GM19468 (cell line): Measurements from ENCODE around the gene BCL2L12.

Experiments
- ATAC-seq: cut with Tn5 transposase; IDR thresholded peaks from one replicate; pipeline ENCODE4 v1.9.1; 2021; ENCODE audit warnings: mild to moderate bottlenecking, moderate library complexity, moderate number of reproducible peaks; ENCODE audit not compliant: unreplicated experiment; ENCODE audit errors: extremely low read depth

The BCL2L12 gene

GRCh38 chr19:49660338-49660961, 5.3 kb upstream of the BCL2L12 start:
- ATAC-seq: no peak

DNA sequence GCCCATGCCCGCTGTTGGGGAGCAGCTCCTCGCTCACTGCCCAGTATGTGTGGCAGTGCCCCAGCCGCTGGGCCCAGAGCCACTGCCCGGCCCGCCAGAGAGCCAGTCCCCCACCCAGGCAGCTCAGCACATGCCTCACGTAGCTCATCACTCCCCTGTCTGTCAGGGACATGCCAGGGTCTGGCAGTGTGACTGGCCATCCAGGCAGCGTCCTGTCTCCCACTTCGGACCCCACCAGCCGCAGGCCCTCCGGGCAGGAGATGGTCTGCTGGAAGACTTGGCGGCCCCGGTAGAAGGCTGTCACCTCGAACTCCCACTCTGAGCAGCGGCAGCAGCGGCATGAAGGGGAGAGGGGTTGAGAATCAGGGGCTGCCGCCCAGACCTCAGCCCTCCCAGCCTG, 3.7 kb upstream of the BCL2L12 start:
- no peak for ATAC-seq

DNA sequence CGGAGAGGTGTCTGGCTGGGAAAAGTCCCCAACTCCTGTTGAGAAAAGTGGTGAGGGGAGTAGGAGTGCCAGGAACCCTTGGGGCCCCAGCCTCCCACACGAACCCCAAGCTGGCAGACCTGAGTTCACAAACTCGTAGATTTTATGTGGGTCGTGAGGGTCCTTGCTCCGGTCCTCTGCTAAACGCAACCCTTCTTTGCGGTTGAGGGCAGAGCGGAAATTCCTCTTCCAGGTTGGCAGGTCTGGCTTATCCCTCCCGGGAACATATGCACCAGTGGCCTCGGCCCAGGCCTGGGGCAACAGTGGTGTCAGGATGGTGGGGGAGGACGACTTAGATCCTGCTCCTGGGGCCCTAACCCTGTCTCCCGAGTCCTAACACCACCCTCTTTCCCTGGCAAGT, 2.5 kb upstream of the BCL2L12 start:
- no peak for ATAC-seq

GRCh38 chr19:49664171-49665035, 1.3 kb upstream of the BCL2L12 start:
- ATAC-seq: no peak

DNA sequence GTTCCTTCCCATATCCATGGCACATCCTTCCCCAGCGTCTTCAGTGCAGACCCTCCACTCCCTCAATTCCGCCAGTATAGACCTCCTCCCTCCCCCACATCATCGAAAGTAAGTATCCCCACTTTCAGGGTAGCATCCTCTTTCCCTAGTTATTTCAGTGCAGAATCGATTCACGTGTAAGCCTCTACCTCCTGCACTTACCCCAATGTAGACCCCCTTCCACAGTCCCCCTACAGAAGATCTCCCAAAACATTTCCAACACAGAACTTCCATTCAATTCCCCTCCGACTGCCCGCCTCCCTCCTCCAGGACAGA, 740 bp upstream of the BCL2L12 start:
- ATAC-seq: no peak

GRCh38 chr19:49666120-49666444, 349 bp downstream of the BCL2L12 start:
- no peak for ATAC-seq

DNA sequence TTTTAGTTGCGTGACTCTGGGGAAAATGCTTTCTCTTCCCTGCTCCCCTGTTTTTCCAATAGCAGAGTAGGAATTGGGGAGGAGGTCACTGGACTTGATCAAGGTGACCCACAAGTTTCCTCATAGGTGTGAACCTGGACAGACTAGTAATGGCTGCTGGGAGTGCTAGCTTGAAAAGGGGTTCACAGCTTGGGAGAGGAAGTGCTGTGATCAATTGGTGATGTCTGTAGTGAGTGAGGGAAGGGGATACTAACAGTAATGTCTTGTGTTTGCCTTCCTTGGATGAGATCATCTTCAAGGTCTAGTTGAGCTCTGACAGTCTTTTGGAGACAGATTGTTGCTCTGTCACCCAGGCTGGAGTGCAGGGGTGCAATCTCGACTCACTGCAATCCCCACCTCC, 1.7 kb downstream of the BCL2L12 start:
- no peak for ATAC-seq

GRCh38 chr19:49669516-49669915, 3.8 kb downstream of the BCL2L12 start:
- no peak for ATAC-seq

DNA sequence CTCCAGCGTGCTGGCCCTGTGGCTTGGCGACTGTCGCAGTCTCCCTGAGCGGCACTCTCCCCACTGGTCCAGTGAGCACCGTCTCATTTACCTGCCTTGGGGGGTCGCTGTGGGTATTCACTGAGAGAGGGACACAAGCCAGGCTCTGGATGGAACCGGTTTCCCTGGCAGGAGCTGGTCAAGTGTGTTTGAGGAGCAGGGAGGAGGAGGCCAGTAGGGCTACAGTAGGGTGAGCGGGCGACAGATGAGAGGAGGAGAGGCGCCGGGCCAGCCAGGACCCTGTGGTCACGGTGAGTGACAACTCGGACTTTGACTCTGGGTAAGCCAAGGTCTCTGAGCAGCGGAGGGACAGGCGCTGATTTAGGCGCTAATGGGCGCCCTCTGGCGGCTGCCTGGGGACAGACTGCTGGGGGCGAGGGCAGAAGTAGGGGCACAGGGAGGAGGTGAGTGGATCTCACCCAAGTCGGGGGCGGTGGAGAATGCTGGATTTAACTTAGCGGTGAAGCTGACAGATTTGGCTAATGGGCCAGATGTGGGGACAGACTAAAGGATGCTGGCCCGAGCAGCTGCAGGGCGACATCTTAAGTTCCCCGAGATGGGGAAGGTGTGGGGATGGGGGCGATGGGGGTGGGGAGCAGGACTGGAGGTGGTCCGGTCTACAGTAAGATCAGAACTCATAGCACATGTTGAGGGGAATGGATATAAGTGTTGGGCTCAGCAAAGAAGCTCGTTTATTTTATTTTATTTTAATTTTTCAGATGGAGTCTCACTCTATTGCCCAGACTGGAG, 6.6 kb downstream of the BCL2L12 start:
- no peak for ATAC-seq

GRCh38 chr19:49676136-49676783, 10.5 kb downstream of the BCL2L12 start:
- ATAC-seq: peak; percentile 71

DNA sequence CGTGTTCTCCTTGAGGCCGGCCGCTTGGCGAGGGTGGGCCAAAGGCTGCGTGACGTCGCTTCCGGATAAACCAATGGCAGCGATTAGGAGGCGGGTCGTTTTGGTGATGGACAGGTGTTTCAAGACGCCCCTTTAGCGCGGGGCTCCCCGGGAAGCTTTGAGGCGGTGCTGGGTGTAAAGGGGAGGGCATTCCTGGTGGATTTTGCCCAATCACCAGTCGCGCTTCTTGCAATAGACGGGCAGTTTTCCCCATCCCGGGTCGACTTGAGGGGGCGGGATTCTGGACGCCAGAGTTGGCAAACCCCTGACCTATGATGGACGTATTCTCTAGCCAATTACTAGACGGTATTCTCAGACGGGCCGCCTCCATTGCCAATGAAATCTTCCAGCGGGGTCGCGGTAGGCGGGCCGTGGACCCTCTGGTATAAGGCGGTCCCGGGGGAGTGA, 11.1 kb downstream of the BCL2L12 start:
- ATAC-seq: no peak

- ATAC-seq: no peak
These were observed 11.6 kb downstream of the BCL2L12 start, which contains the start of gene PRMT1 for GRCh38 chr19:49677231-49677900. TSS of gene PRMT1 (plus strand) at chr19:49677271. CDS start at chr19:49677281, 10 bp downstream.

GRCh38 chr19:49677901-49678674, 12.4 kb downstream of the BCL2L12 start:
- ATAC-seq: no peak

GRCh38 chr19:49678985-49679770, 13.4 kb downstream of the BCL2L12 start:
- ATAC-seq: no peak

DNA sequence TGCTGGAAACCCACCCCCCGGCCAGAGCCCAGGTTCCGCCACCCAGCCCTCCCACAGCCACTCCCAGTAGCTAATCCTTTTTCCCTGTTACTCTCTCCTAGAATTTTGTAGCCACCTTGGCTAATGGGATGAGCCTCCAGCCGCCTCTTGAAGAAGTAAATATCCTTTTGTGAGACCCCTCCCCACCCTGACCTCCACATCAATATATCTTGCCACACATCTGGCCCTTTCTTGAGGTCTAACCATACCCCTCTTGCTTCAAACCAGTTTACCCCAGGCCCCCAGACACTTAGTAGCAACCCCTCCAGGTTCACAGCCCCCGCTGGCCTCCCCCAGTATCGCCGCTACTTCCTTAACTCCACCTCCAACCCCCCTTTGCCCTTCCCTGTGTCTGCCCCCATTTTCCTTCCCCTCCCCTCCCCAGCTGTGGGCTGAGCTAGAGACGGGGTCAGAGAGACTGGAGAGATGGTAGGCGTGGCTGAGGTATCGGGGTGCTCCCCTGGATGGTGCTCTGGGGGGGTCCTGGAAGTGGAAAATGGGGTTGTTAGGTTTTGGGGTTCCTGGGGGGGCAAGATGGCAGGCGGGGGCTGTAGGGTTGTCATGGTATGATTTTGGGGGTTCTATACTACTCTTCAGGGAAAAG, 14.2 kb downstream of the BCL2L12 start:
- ATAC-seq: no peak

DNA sequence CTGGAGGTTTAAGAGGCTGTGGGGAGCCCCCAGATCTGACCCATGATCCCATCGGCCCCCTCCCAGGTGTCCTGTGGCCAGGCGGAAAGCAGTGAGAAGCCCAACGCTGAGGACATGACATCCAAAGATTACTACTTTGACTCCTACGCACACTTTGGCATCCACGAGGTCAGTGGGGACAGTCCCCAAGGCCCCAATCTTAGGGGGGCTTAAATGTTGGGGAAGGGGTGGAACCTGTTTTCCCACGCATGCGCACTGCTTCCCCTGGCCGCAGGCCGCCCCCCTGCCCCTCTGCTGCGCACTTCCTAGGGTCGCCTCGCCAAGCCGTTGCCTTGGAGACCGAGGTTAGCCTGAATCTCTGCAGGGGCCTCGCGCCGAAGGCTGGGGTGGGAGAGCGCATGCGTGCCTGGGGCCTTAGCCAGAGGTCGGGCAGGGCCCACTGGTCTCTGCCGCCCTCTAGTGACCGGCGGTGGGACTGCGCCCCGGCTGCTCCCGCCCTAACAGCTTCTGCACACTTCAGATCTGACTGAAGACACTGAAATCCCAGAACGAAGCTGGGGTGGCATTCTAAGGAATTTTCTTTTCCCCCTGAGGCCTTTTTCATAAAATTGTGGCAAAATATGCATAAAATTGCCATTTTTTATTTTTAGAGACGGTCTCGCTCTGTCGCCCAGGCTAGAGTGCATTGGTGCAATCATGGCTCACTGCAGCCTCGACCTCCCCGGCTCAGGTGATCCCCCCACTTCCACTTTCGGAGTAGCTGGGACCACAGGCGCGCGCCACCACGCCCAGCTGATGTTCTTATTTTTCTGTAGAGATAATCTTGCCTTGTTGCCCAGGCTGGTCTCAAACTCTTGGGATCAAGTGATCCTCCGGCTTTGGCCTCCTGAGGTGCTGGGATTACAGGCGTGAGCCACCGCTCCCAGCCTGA, 15.0 kb downstream of the BCL2L12 start:
- ATAC-seq: no peak

- no peak for ATAC-seq
These were observed 16.1 kb downstream of the BCL2L12 start for GRCh38 chr19:49681830-49682229.
